ENCODE results near the gene CLOCK.

Gene CLOCK

DNA sequence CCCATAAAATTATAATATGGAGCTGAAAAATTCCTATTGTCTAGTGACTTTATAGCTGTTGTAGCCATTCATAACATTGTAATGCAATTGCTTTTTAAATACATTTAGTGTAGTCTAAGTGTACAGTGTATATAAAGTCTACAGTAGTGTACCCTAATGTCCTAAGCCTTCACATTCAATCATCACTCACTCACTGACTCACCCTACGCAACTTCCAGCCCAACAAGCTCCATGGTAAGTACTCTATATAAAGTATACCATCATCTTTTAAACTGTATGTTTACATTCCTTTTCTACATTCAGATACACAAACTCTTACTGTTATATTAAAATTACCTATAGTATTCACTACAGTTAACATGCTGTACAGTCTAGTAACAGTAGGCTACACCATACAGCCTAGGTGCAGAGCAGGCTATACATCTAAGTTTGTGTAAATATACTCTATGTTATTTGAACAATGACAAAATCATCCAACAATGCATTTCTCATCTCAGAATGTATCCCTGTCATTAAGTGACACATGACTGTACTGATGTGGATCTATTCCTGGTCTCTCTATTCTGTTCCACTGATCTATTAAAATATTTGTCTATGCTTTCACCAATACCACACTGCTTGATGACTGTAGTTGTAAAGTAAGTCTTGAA, 33.7 kb downstream of the CLOCK start:
- POLR2A ChIA-PET = interaction anchor here (0.5 kb wide), 1 partner anchor 62 kb away, joined by 5 read pairs; no protein-coding TSS in a partner anchor
- TF ChIP-seq, protein P1, sequence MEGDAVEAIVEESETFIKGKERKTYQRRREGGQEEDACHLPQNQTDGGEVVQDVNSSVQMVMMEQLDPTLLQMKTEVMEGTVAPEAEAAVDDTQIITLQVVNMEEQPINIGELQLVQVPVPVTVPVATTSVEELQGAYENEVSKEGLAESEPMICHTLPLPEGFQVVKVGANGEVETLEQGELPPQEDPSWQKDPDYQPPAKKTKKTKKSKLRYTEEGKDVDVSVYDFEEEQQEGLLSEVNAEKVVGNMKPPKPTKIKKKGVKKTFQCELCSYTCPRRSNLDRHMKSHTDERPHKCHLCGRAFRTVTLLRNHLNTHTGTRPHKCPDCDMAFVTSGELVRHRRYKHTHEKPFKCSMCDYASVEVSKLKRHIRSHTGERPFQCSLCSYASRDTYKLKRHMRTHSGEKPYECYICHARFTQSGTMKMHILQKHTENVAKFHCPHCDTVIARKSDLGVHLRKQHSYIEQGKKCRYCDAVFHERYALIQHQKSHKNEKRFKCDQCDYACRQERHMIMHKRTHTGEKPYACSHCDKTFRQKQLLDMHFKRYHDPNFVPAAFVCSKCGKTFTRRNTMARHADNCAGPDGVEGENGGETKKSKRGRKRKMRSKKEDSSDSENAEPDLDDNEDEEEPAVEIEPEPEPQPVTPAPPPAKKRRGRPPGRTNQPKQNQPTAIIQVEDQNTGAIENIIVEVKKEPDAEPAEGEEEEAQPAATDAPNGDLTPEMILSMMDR (IDR thresholded peaks at IDR 0.05; ENCODE audit: control extremely low read depth, extremely low read depth, low read depth, missing control alignments) = no peak
- CTCF ChIA-PET = interaction anchor here (0.8 kb wide), 1 partner anchor 13 kb away, joined by 3 read pairs; no protein-coding TSS in a partner anchor

DNA sequence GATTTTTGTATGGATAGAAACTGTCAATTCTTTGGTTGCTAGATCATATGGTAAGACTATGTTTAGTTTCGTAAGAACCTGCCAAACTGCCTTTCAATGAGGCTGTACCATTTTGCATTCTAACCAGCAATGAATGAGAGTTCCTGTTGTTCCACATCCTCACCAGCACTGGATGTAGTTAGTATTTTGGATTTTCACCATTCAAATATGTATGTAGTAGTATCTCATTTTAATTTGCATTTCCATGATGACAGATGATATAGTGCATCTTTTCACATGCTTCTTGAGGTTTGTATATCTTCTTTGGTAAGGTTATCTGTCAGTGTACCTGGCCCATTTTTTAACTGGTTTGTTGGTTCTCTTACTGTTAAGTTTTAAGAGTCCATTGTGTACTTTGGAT, 34.6 kb downstream of the CLOCK start:
- no peak for DNase-seq (ENCODE audit: extremely low spot score)
- ChIA-PET POLR2A (no interaction called here), CTCF (no interaction called here)
- TF ChIP-seq, protein P1 (IDR thresholded peaks at IDR 0.05; ENCODE audit: control extremely low read depth, extremely low read depth, low read depth, missing control alignments) = no peak

More for the DNA sequence above, 33.7 kb downstream of the CLOCK start:
- no peak for DNase-seq (ENCODE audit: extremely low spot score)

DNA sequence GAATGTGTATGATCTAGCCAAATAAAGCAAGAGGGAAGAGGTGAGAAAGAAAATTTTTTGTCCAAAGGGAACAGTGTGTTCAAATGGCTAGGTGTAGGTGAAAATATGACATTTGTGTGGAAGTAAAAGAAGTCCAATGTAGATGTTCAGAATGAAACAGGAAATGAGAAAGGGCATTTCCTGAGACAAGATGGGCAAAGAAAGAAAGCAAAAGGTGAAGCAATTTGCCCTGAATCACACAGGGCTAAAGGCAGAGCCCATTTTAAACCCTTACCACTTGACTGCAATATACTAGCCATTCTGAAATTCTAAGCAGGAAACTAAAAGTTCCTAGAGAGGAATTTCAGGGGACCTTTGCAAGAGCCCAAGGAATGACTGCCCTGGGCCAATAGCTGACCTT, 36.0 kb downstream of the CLOCK start:
- ChIA-PET CTCF (no interaction called here), POLR2A (no interaction called here)
- TF ChIP-seq, protein P1 (IDR thresholded peaks at IDR 0.05; ENCODE audit: control extremely low read depth, extremely low read depth, low read depth, missing control alignments) = no peak
- DNase-seq (ENCODE audit: extremely low spot score) = no peak

DNA sequence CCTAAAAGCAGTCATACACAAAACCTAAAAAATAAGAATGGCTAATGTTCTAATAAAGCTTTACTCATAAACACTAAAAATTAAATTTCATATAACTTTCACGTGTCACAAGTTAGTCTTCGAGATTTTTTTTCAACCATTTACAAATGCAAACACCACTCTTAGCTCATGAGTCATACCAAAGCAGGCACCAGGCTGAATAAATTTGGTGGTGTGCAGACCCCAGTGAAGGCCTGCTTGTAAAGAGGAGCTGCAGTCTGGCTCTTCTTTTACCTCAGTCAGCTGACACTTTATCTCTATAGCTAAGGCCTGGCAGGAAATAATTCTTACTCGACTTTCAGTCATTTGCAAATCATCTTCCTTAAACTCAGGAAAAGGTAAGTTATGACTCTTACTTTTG, 37.4 kb downstream of the CLOCK start:
- TF ChIP-seq, protein P1 (IDR thresholded peaks at IDR 0.05; ENCODE audit: control extremely low read depth, extremely low read depth, low read depth, missing control alignments) = no peak
- POLR2A ChIA-PET = interaction anchor here (0.5 kb wide), 1 partner anchor 37 kb away, joined by 3 read pairs; the partner anchor contains the start of gene CLOCK
- CTCF ChIA-PET = interaction anchor here (1.0 to 1.9 kb wide), 4 partner anchors 9 to 24 kb away, joined by 3 to 5 read pairs (median 4); no protein-coding TSS in a partner anchor
- DNase-seq (ENCODE audit: extremely low spot score) = no peak

DNA sequence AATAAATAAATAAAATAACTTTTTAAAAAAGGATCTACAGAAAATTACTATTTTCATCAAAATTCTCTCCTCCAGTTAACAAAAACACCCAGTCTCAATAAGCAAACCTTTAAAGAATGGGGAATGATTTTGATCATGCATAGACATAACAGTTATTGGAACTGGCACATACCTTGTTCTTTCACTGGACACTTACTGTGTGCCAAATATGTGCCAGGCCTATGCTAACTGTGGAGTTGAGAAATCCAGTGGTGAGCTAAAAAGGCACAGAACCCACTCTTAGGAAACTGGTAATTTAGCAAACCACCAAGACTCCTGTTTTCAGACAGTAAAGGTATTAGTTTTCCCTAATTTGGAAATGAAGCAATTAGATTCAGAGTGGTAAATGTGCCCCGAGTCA, 39.1 kb downstream of the CLOCK start:
- CTCF ChIA-PET = no interaction called here
- TF ChIP-seq, protein P1 (IDR thresholded peaks at IDR 0.05; ENCODE audit: control extremely low read depth, extremely low read depth, low read depth, missing control alignments) = no peak
- DNase-seq (ENCODE audit: extremely low spot score) = no peak
- POLR2A ChIA-PET = no interaction called here

DNA sequence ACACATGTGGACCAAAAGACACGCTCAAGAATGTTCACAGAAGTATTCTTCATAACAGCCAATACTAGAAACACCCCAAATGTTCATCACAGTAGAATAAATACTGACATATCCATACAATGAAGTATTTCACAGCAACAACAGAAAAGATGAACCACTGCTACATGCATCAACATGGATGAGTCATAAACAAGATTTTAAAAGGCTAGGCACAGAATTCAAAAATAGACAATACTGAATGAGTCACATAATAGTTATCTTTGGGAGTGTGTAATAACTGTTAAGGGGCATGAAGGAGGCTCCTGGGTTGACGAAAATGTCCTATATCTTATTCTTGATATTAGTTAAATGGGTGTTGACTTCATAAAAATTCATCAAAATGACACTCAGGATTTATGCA, 43.5 kb downstream of the CLOCK start:
- POLR2A ChIA-PET = no interaction called here
- no peak for DNase-seq (ENCODE audit: extremely low spot score)
- CTCF ChIA-PET = no interaction called here
- TF ChIP-seq, protein P1 (IDR thresholded peaks at IDR 0.05; ENCODE audit: control extremely low read depth, extremely low read depth, low read depth, missing control alignments) = no peak
